IPS-20b (cell line): ENCODE data around the gene N4BP2L2.

Source experiments
- H3K27ac ChIP-seq: one replicate; pipeline ENCODE4 v1.5.1; 2013; ENCODE audit warnings: low read length
- H3K27me3 ChIP-seq: 2 replicates; pipeline ENCODE4 v1.6.1; 2013; ENCODE audit warnings: mild to moderate bottlenecking, low read length, inconsistent platforms; ENCODE audit not compliant: insufficient read depth
- H3K36me3 ChIP-seq: 2 replicates; pipeline ENCODE4 v1.6.1; 2013; ENCODE audit warnings: low read depth, mild to moderate bottlenecking, inconsistent platforms, low read length, moderate library complexity; ENCODE audit not compliant: insufficient read depth
- H3K4me1 ChIP-seq: 2 replicates; pipeline ENCODE4 v1.6.1; 2013; ENCODE audit warnings: mild to moderate bottlenecking, control low read depth, inconsistent platforms, low read length, moderate library complexity; ENCODE audit not compliant: insufficient read depth
- H3K4me3 ChIP-seq: 2 replicates; pipeline ENCODE4 v1.5.1; 2013; ENCODE audit warnings: mild to moderate bottlenecking, low read length, inconsistent platforms
- H3K9ac ChIP-seq: 2 replicates; pipeline ENCODE4 v1.6.1; 2013; ENCODE audit warnings: low read depth, mild to moderate bottlenecking, inconsistent platforms, low read length, moderate library complexity
- H3K9me3 ChIP-seq: 2 replicates; pipeline ENCODE4 v1.6.1; 2013; ENCODE audit warnings: mild to moderate bottlenecking, low read depth, low read length, inconsistent platforms; ENCODE audit not compliant: insufficient read depth

Gene N4BP2L2

GRCh38 chr13:32495841-32496240 lies 42.8 kb downstream of the N4BP2L2 start:
- no peaks in the 10 kb centered on the region for H3K4me1 ChIP-seq
- no peaks in the 10 kb centered on the region for H3K27me3 ChIP-seq
- no peak overlapping the region for H3K9ac ChIP-seq
- no peaks in the 10 kb centered on the region for H3K9me3 ChIP-seq
- H3K27ac ChIP-seq = no peak overlapping the region
- no peaks in the 10 kb centered on the region for H3K36me3 ChIP-seq
- H3K4me3 ChIP-seq = no peak overlapping the region

- Histone ChIP-seq H3K27me3 (no peaks in the 10 kb centered on the region), H3K36me3 (no peaks in the 10 kb centered on the region), H3K4me3 (no peak overlapping the region), H3K9ac (no peak overlapping the region), H3K27ac (no peak overlapping the region), H3K4me1 (no peaks in the 10 kb centered on the region), H3K9me3 (no peaks in the 10 kb centered on the region)
These were observed 43.2 kb downstream of the N4BP2L2 start for GRCh38 chr13:32495429-32495828.

GRCh38 chr13:32491028-32491427 lies 47.6 kb downstream of the N4BP2L2 start:
- Histone ChIP-seq H3K4me3 (no peak overlapping the region), H3K27me3 (no peaks in the 10 kb centered on the region), H3K36me3 (no peaks in the 10 kb centered on the region), H3K9ac (no peak overlapping the region), H3K9me3 (no peaks in the 10 kb centered on the region), H3K27ac (no peak overlapping the region), H3K4me1 (no peaks in the 10 kb centered on the region)

- Histone ChIP-seq H3K36me3 (no peaks in the 10 kb centered on the region), H3K27ac (no peak overlapping the region)
These were observed 61.7 kb downstream of the N4BP2L2 start for GRCh38 chr13:32476892-32477291.

GRCh38 chr13:32476021-32476731 lies 62.4 kb downstream of the N4BP2L2 start:
- no peak overlapping the region for H3K4me3 ChIP-seq
- no peak overlapping the region for H3K27ac ChIP-seq
- no peaks in the 10 kb centered on the region for H3K4me1 ChIP-seq
- no peaks in the 10 kb centered on the region for H3K36me3 ChIP-seq
- H3K27me3 ChIP-seq = no peaks in the 10 kb centered on the region
- H3K9me3 ChIP-seq = no peaks in the 10 kb centered on the region
- H3K9ac ChIP-seq = no peak overlapping the region

More at GRCh38 chr13:32476892-32477291, 61.7 kb downstream of the N4BP2L2 start:
- Histone ChIP-seq H3K9ac (no peak overlapping the region), H3K4me1 (no peaks in the 10 kb centered on the region), H3K9me3 (no peaks in the 10 kb centered on the region), H3K27me3 (no peaks in the 10 kb centered on the region), H3K4me3 (no peak overlapping the region)

GRCh38 chr13:32474999-32475792 lies 63.4 kb downstream of the N4BP2L2 start:
- Histone ChIP-seq H3K4me3 (no peak overlapping the region), H3K27me3 (no peaks in the 10 kb centered on the region), H3K9me3 (no peaks in the 10 kb centered on the region), H3K4me1 (no peaks in the 10 kb centered on the region), H3K36me3 (no peaks in the 10 kb centered on the region), H3K9ac (no peak overlapping the region), H3K27ac (no peak overlapping the region)

- Histone ChIP-seq H3K4me1 (no peaks in the 10 kb centered on the region), H3K27ac (no peak overlapping the region), H3K27me3 (no peaks in the 10 kb centered on the region), H3K36me3 (no peaks in the 10 kb centered on the region), H3K9ac (no peak overlapping the region), H3K4me3 (no peak overlapping the region), H3K9me3 (no peaks in the 10 kb centered on the region)
These were observed 64.9 kb downstream of the N4BP2L2 start for GRCh38 chr13:32473650-32474049.

- H3K27me3 ChIP-seq = no peaks in the 10 kb centered on the region
- no peak overlapping the region for H3K27ac ChIP-seq
- H3K36me3 ChIP-seq = no peaks in the 10 kb centered on the region
- H3K4me1 ChIP-seq = no peaks in the 10 kb centered on the region
- no peaks in the 10 kb centered on the region for H3K9me3 ChIP-seq
- no peak overlapping the region for H3K4me3 ChIP-seq
- H3K9ac ChIP-seq = no peak overlapping the region
These were observed 66.4 kb downstream of the N4BP2L2 start for GRCh38 chr13:32472194-32472621.

GRCh38 chr13:32471187-32471922 lies 67.2 kb downstream of the N4BP2L2 start:
- Histone ChIP-seq H3K4me3 (no peak overlapping the region), H3K27me3 (no peaks in the 10 kb centered on the region), H3K4me1 (no peaks in the 10 kb centered on the region), H3K9me3 (no peaks in the 10 kb centered on the region), H3K36me3 (no peaks in the 10 kb centered on the region), H3K27ac (no peak overlapping the region), H3K9ac (no peak overlapping the region)

- Histone ChIP-seq H3K9me3 (no peaks in the 10 kb centered on the region), H3K27me3 (no peaks in the 10 kb centered on the region), H3K36me3 (no peaks in the 10 kb centered on the region), H3K27ac (no peak overlapping the region), H3K4me3 (no peak overlapping the region), H3K4me1 (no peaks in the 10 kb centered on the region), H3K9ac (no peak overlapping the region)
These were observed 70.0 kb downstream of the N4BP2L2 start for GRCh38 chr13:32468502-32469142.

GRCh38 chr13:32456591-32456990 lies 82.0 kb downstream of the N4BP2L2 start:
- peaks cover 6% of the 10 kb centered on the region; the same call in 1 of the 2 replicates for H3K9me3 ChIP-seq
- no peaks in the 10 kb centered on the region for H3K27me3 ChIP-seq
- H3K36me3 ChIP-seq = no peaks in the 10 kb centered on the region
- no peak overlapping the region for H3K27ac ChIP-seq
- no peak overlapping the region for H3K9ac ChIP-seq
- no peak overlapping the region for H3K4me3 ChIP-seq
- H3K4me1 ChIP-seq = no peaks in the 10 kb centered on the region
